Ovary (tissue), 9 donors: ENCODE measurements around the gene BCORL1. TPM values are rescaled to one million over a fixed set of nuclear protein-coding genes. Genes with fewer than 3 reads are reported as not detected.
A peak's percentile ranks its signal among the peaks of the same experiment; 100 is the strongest.

ENCODE experiments used
- DNase-seq, 5 donors: peaks; one replicate each; pipeline ENCODE4 v3.0.0-alpha.2; 2019 to 2020
- H3K27ac ChIP-seq, 2 donors: fragments of 200-600 bp; one replicate each; pipeline versions ENCODE4 v1.5.1 to v1.8.0; 2019 to 2022
- H3K27me3 ChIP-seq: fragments of 200-600 bp; one replicate; pipeline ENCODE4 v1.8.0; 2022
- H3K36me3 ChIP-seq: fragments of 200-600 bp; sonication (generic); one replicate; pipeline ENCODE4 v1.5.1; 2019
- H3K4me1 ChIP-seq: one replicate; pipeline ENCODE4 v1.8.1; 2013; ENCODE audit warnings: mild to moderate bottlenecking, moderate library complexity; ENCODE audit not compliant: insufficient read depth
- H3K4me3 ChIP-seq: fragments of 200-600 bp; sonication (generic); one replicate; pipeline ENCODE4 v1.5.1; 2017
- H3K9me3 ChIP-seq, 2 donors: fragments of 200-600 bp in 1 of 2; sonication (generic) in 1 of 2; one replicate each; pipeline versions ENCODE4 v1.5.1 to v1.8.1; 2013 to 2019; ENCODE audit warnings: mild to moderate bottlenecking in 1 of 2, moderate library complexity in 1 of 2
- CTCF ChIP-seq, 3 donors: fragments of 450-650 bp in 2 of 3; fragments of 200-600 bp in 1 of 3; IDR thresholded peaks; one replicate each; pipeline versions ENCODE4 v1.5.1 to v1.8.0; 2016 to 2022; ENCODE audit warnings: antibody characterized with exemption in 3 of 3, mild to moderate bottlenecking in 1 of 3
- EP300 ChIP-seq: sonication (generic); formaldehyde crosslinking; IDR thresholded peaks from one replicate; pipeline ENCODE4 v1.6.1; 2017; ENCODE audit warnings: antibody characterized with exemption
- POLR2A ChIP-seq: fragments of 450-650 bp; IDR thresholded peaks from one replicate; pipeline ENCODE4 v1.6.1; 2017; ENCODE audit warnings: antibody characterized with exemption, mild to moderate bottlenecking, moderate library complexity
- WGBS, 3 donors: extraction: QIAGEN DNeasy Blood & Tissue Kit in 1 of 3; methylation state at CpG; one replicate each; pipeline versions ENCODE4 v1.1.5 to v1.1.7; 2013 to 2017; 5-methylcytosine and 5-hydroxymethylcytosine counted together
- intact Hi-C, 4 donors: fragments of 100-400 bp; cut with DNase I; formaldehyde crosslinking; loops; one replicate each; pipeline versions ENCODE4 v1.11.0 to v1.15.1; 2022 to 2023
- polyA plus RNA-seq, 2 donors: library from polyadenylated mRNA; stranded (reverse); fragments of 200-250 nt in 1 of 2; fragments of 350-450 nt in 1 of 2; fragmentation: Illumina TruSeq in 1 of 2; extraction: RNeasy Lipid Tissue Mini Kit (QIAGEN cat#74804) in 1 of 2; gene quantifications; one replicate each; pipeline ENCODE4 v1.2.3, GENCODE V29; 2013 to 2014
- total RNA-seq, 7 donors: library from RNA; depleted of rRNA in 2 of 7; stranded (reverse); fragments of >200 nt in 2 of 7; fragmentation: NEBNext Ultra II Directional in 3 of 7; extraction: Animal tissue kit (Norgen Biotek cat#: 25700) in 3 of 7; gene quantifications; one replicate each; pipeline versions ENCODE4 v1.1.0 to v1.2.4, GENCODE V29; 2016 to 2023
- donor health status: DM: no; HTN: no; CAD: no; lungs with moderate emphysema.
- donor health status: DM: no; HTN: no; CAD: no.
- donor health status: Bipolar disorder and iron deficiency.
- donor health status: DM: yes; HTN: yes; CAD: no.
- donor health status: DM: no; HTN: no; CAD: no.
- donor health status: DM: yes; HTN: yes; CAD: no.

Gene BCORL1
- total and polyA plus RNA-seq, 9 donors = 3.3 to 45.1 (median 19.3) TPM

- no peak for DNase-seq
- no peaks in the 10 kb centered on the region for H3K27me3 ChIP-seq
- TF ChIP-seq CTCF (IDR thresholded peaks at IDR 0.05) (no peak), EP300 (no peak), POLR2A (no peak)
- H3K4me1 ChIP-seq = no peaks in the 10 kb centered on the region
- no peak overlapping the region for H3K4me3 ChIP-seq
- WGBS, 3 donors = 32 to 40% (median 34%) methylated on average over 13 of the region's 13 CpGs
- H3K36me3 ChIP-seq = no peaks in the 10 kb centered on the region
- intact Hi-C loops = no loop called here
- no peak overlapping the region for H3K27ac ChIP-seq
- no peaks in the 10 kb centered on the region for H3K9me3 ChIP-seq
Measured at GRCh38 chrX:129958814-129959492, 23.5 kb upstream of the BCORL1 start.

GRCh38 chrX:129959493-129959832, 23.0 kb upstream of the BCORL1 start:
- Histone ChIP-seq H3K4me1 (no peaks in the 10 kb centered on the region), H3K27me3 (no peaks in the 10 kb centered on the region), H3K9me3 (no peaks in the 10 kb centered on the region), H3K4me3 (no peak overlapping the region), H3K36me3 (no peaks in the 10 kb centered on the region), H3K27ac (no peak overlapping the region)
- 34 to 38% (median 35%) methylated on average over 19 of the region's 19 CpGs for WGBS, 3 donors
- DNase-seq = peak in 1 of 5 donors; percentile 46
- TF ChIP-seq POLR2A (no peak), EP300 (no peak), CTCF (IDR thresholded peaks at IDR 0.05) (no peak)
- intact Hi-C loops = no loop called here

GRCh38 chrX:129961180-129962083, 21.0 kb upstream of the BCORL1 start:
- no peak for DNase-seq
- Histone ChIP-seq H3K9me3 (no peaks in the 10 kb centered on the region), H3K36me3 (no peaks in the 10 kb centered on the region), H3K27ac (no peak overlapping the region), H3K27me3 (no peaks in the 10 kb centered on the region), H3K4me1 (no peaks in the 10 kb centered on the region), H3K4me3 (no peak overlapping the region)
- WGBS, 3 donors = 47 to 54% (median 53%) methylated on average over 26 of the region's 26 CpGs
- TF ChIP-seq EP300 = no peak
- TF ChIP-seq CTCF (IDR thresholded peaks at IDR 0.05) = no peak
- no peak for TF ChIP-seq POLR2A
- intact Hi-C loops = no loop called here

- intact Hi-C loops = no loop called here
Measured at GRCh38 chrX:129963729-129964128, 18.7 kb upstream of the BCORL1 start.

More at GRCh38 chrX:129963729-129964128, 18.7 kb upstream of the BCORL1 start:
- TF ChIP-seq CTCF (IDR thresholded peaks at IDR 0.05) (no peak), POLR2A (no peak), EP300 (no peak)
- DNase-seq = no peak
- H3K36me3 ChIP-seq = no peaks in the 10 kb centered on the region
- H3K4me1 ChIP-seq = no peaks in the 10 kb centered on the region
- no peak overlapping the region for H3K27ac ChIP-seq
- no peaks in the 10 kb centered on the region for H3K27me3 ChIP-seq
- WGBS, 3 donors = 73 to 80% (median 78%) methylated on average over 8 of the region's 8 CpGs
- H3K9me3 ChIP-seq = no peaks in the 10 kb centered on the region
- H3K4me3 ChIP-seq = no peak overlapping the region
